ENCODE data around the gene PLA2G2A. TPM values are rescaled to one million over a fixed set of nuclear protein-coding genes. Genes with fewer than 3 reads are reported as not detected.

The PLA2G2A gene
- total RNA-seq, 1 donor from 2014 or later: not detected

DNA sequence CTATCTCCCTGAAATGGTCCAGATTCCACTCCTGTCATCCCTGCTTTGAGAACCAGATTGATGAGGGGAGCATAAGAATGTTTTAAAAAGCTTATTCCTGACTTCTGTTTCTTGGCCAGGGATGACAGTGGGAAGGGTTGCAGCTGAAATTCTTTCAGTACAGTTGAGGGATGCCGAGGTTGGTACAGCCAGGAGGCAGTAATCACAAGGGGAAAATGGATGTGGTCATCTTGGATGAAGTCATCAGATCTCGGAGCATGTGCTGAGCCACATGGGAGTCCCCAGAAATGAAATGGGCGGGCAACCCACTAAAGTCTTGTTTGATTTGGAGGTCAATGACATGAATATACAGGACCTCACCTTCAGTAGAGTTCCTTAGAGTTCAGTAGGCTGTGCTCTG lies 37.3 kb downstream of the PLA2G2A start:
- no peaks in the 10 kb centered on the region for H3K36me3 ChIP-seq (ENCODE audit: control insufficient read depth, insufficient read depth, low read length)
- no peaks in the 10 kb centered on the region for H3K27me3 ChIP-seq (ENCODE audit: control insufficient read depth, insufficient read depth, low read length)
- TF ChIP-seq, protein P1, sequence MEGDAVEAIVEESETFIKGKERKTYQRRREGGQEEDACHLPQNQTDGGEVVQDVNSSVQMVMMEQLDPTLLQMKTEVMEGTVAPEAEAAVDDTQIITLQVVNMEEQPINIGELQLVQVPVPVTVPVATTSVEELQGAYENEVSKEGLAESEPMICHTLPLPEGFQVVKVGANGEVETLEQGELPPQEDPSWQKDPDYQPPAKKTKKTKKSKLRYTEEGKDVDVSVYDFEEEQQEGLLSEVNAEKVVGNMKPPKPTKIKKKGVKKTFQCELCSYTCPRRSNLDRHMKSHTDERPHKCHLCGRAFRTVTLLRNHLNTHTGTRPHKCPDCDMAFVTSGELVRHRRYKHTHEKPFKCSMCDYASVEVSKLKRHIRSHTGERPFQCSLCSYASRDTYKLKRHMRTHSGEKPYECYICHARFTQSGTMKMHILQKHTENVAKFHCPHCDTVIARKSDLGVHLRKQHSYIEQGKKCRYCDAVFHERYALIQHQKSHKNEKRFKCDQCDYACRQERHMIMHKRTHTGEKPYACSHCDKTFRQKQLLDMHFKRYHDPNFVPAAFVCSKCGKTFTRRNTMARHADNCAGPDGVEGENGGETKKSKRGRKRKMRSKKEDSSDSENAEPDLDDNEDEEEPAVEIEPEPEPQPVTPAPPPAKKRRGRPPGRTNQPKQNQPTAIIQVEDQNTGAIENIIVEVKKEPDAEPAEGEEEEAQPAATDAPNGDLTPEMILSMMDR (IDR thresholded peaks at IDR 0.05; ENCODE audit: insufficient read depth, low read length, severe bottlenecking): no peak
- no peak for DNase-seq (ENCODE audit: low read depth)
- peak; percentile 18 for FAIRE-seq
- no peak overlapping the region for H3K4me3 ChIP-seq (ENCODE audit: low read depth, low read length)

DNA sequence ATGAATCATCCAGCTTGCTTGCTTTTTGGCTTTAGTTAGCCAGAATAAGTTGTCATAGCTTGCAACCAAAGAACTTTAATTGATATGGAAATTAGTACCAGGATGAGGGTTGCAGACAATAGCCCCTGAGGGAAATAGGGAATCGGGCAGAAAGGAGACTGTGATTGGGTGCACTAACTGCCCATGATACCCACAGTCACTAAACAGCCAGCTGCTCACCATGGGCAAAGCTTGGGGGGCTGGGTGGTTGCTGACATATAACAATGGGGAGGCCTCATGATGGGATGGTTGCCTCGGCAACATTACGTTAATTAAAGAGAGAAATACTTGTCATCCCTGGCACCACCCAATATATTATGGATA lies 38.2 kb downstream of the PLA2G2A start:
- DNase-seq (ENCODE audit: low read depth) (no peak), FAIRE-seq (no peak)

DNA sequence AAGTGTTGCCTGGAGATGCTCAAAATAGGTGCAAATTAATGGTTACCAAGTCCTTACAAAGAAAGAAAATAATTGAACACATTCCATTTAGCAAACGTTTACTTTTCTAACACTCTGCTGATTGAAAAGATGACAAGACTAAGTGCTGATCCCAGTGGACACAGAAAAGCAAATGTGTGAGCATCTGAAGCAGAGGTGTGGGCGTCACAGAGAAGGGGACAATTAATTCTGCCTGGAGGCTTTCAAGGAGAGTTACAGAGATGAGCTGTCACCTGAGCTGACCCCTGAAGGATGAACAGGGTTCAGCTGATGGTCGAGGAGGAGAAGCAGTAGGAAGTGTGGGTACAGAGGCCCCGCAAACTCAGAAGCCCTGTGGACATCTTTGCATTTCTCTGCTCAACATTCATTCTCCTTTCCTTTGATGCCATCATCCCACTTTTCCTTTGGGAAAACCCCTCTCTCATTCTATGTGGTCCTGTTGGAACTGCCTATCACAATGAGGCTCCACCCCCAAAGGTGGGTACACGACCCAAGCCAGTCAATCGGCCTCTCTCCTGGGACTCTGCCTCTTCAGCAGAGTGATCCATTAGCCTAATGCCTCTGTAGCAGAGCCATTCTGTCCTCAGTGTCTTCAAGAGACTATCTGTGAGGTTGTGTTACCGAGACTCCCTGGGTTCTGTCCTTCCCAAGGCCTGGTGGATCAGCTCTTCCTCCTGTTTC lies 38.8 kb downstream of the PLA2G2A start:
- H3K36me3 ChIP-seq (ENCODE audit: control insufficient read depth, insufficient read depth, low read length): no peaks in the 10 kb centered on the region
- TF ChIP-seq, protein P1 (IDR thresholded peaks at IDR 0.05; ENCODE audit: insufficient read depth, low read length, severe bottlenecking): no peak
- FAIRE-seq: no peak
- H3K27me3 ChIP-seq (ENCODE audit: control insufficient read depth, insufficient read depth, low read length): no peaks in the 10 kb centered on the region
- DNase-seq (ENCODE audit: low read depth): no peak
- H3K4me3 ChIP-seq (ENCODE audit: low read depth, low read length): no peak overlapping the region

More for the DNA sequence above, 38.2 kb downstream of the PLA2G2A start:
- no peaks in the 10 kb centered on the region for H3K36me3 ChIP-seq (ENCODE audit: control insufficient read depth, insufficient read depth, low read length)
- no peaks in the 10 kb centered on the region for H3K27me3 ChIP-seq (ENCODE audit: control insufficient read depth, insufficient read depth, low read length)
- TF ChIP-seq, protein P1 (IDR thresholded peaks at IDR 0.05; ENCODE audit: insufficient read depth, low read length, severe bottlenecking): no peak
- no peak overlapping the region for H3K4me3 ChIP-seq (ENCODE audit: low read depth, low read length)

DNA sequence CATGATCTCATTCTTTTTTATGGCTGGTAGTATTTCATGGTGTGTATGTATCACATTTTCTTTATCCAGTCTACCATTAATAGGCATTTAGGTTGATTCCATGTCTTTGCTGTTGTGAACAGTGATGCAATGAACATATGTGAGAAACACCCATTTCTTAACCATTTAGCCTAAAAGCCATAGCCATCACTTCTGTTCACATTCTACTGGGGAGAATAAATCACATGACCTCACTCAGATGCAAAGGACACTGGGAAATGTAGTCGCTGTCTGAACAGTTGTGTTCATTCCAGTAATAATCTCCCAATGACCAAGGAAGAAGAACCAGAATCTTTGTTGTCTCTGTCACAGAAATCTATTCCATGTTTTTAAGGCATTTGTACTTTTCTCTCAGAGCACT lies 40.9 kb downstream of the PLA2G2A start:
- Histone ChIP-seq H3K27me3 (ENCODE audit: control insufficient read depth, insufficient read depth, low read length) (no peaks in the 10 kb centered on the region), H3K36me3 (ENCODE audit: control insufficient read depth, insufficient read depth, low read length) (no peaks in the 10 kb centered on the region), H3K4me3 (ENCODE audit: low read depth, low read length) (no peak overlapping the region)
- no peak for FAIRE-seq
- TF ChIP-seq, protein P1 (IDR thresholded peaks at IDR 0.05; ENCODE audit: insufficient read depth, low read length, severe bottlenecking): no peak
- DNase-seq (ENCODE audit: low read depth): no peak

DNA sequence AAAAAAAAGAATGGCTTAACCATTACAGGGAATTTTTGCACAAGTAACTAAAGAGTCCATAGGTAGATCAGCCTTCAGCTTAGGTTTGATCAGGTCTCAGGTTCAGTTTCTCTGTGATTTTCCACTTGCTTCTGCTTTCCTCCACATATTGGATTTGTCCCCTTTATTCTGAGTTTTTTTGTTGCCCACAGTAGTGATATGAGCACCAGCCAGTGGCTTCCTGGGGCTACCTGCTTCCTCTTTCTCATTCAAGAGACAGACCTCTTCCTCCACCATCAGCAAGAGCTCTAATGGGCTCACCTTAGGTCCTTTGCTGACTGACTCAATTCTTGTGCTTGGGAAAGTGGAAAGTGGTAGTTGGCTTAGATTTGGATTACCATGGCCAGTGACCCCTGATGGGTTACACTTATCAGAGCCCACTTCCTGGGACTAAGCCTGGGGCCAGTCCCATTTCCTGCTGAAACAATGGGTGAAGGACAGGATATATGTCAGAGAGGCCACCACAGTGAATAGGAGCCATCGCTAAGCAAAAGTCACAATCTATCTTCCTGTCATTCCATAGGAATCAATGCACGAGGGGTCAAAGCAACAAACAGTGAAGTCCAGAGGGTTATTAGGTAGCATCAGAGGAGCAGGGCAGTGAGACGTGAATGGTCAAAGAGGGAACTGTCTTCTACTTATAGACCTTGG lies 43.2 kb downstream of the PLA2G2A start:
- DNase-seq (ENCODE audit: low read depth) (no peak), FAIRE-seq (no peak)
- TF ChIP-seq, protein P1 (IDR thresholded peaks at IDR 0.05; ENCODE audit: insufficient read depth, low read length, severe bottlenecking): no peak
- no peaks in the 10 kb centered on the region for H3K36me3 ChIP-seq (ENCODE audit: control insufficient read depth, insufficient read depth, low read length)
- no peaks in the 10 kb centered on the region for H3K27me3 ChIP-seq (ENCODE audit: control insufficient read depth, insufficient read depth, low read length)
- no peak overlapping the region for H3K4me3 ChIP-seq (ENCODE audit: low read depth, low read length)

Measured in bronchial epithelial cell (primary cell).